SK-N-MC (cell line): Measurements from ENCODE around the gene ATF6B.
"Not testable (repeated sequence)": the region's sequence is repeated elsewhere in the genome, so short reads cannot be mapped to it uniquely, and the experiment has no call there.

Experiments
- DNase-seq: peaks from one replicate; pipeline ENCODE4 v3.0.0-alpha.2; 2011; ENCODE audit warnings: low read depth, low spot score
- H3K27ac ChIP-seq: fragments of 200-600 bp; sonication (generic); 2 replicates; pipeline ENCODE4 v1.5.1; 2016; ENCODE audit warnings: mixed run types
- H3K36me3 ChIP-seq: fragments of 200-600 bp; sonication (generic); 2 replicates; pipeline ENCODE4 v1.6.1; 2017; ENCODE audit warnings: antibody characterized with exemption, low read length, mixed read lengths; ENCODE audit not compliant: insufficient read depth
- H3K4me3 ChIP-seq: fragments of 200-600 bp; sonication (generic); 2 replicates; pipeline ENCODE4 v1.5.1; 2016
- H3K9ac ChIP-seq: fragments of 200-600 bp; sonication (generic); 2 replicates; pipeline ENCODE4 v1.8.0; 2017; ENCODE audit warnings: mixed run types, mixed read lengths; ENCODE audit not compliant: insufficient read length
- H3K9me3 ChIP-seq: fragments of 200-600 bp; sonication (generic); 2 replicates; pipeline ENCODE4 v1.6.1; 2017; ENCODE audit warnings: low read depth, mild to moderate bottlenecking, antibody characterized with exemption, low read length, moderate library complexity, mixed read lengths
- EZH2 ChIP-seq: fragments of 200-600 bp; sonication (generic); IDR thresholded peaks from one replicate; pipeline ENCODE4 v1.6.1; 2017; ENCODE audit warnings: antibody characterized with exemption
- FOXP2 ChIP-seq: optimal IDR thresholded peaks from 2 replicates; pipeline ENCODE3; 2011; ENCODE audit warnings: mild to moderate bottlenecking, moderate library complexity; ENCODE audit not compliant: insufficient read depth; ENCODE audit errors: extremely low read length, control extremely low read depth
- POLR2AphosphoS5 ChIP-seq: IDR thresholded peaks from 2 replicates; pipeline ENCODE4 v1.6.1; 2012; ENCODE audit warnings: mild to moderate bottlenecking, low read depth, low read length, borderline replicate concordance

Gene ATF6B

DNA sequence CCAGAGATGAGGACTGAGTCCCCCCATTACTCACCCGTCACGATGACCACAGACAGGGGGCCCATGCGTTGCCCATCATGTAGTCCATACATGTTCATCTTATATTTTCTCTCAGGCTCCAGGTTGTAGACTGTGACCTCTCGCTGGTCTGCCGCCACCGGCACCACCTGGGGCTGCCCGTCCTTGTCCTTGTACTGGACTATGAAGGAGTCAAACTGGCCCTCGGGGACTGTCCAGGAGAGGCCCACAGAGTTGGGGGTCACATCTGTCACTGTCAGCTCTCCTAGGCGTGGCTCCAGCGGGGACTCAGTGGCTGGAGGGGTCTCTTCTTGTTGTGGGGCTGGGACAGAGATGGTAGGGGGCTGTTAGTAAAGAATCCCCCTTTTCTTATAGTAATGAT lies 54.4 kb downstream of the ATF6B start:
- H3K36me3 ChIP-seq = no peaks in the 10 kb centered on the region
- no peak for DNase-seq
- no peak overlapping the region for H3K27ac ChIP-seq
- TF ChIP-seq FOXP2 (no peak), EZH2 (no peak)
- H3K9me3 ChIP-seq = no peaks in the 10 kb centered on the region
- H3K4me3 ChIP-seq = no peak overlapping the region
- no peak overlapping the region for H3K9ac ChIP-seq

- no peaks in the 10 kb centered on the region for H3K9me3 ChIP-seq
- TF ChIP-seq FOXP2 (no peak), EZH2 (no peak), POLR2AphosphoS5 (no peak)
- no peak for DNase-seq
- H3K27ac ChIP-seq = no peak overlapping the region
- H3K36me3 ChIP-seq = no peaks in the 10 kb centered on the region
- H3K9ac ChIP-seq = no peak overlapping the region
- no peak overlapping the region for H3K4me3 ChIP-seq
These were observed 54.9 kb downstream of the ATF6B start for GRCh38 chr6:32073101-32073500.

DNA sequence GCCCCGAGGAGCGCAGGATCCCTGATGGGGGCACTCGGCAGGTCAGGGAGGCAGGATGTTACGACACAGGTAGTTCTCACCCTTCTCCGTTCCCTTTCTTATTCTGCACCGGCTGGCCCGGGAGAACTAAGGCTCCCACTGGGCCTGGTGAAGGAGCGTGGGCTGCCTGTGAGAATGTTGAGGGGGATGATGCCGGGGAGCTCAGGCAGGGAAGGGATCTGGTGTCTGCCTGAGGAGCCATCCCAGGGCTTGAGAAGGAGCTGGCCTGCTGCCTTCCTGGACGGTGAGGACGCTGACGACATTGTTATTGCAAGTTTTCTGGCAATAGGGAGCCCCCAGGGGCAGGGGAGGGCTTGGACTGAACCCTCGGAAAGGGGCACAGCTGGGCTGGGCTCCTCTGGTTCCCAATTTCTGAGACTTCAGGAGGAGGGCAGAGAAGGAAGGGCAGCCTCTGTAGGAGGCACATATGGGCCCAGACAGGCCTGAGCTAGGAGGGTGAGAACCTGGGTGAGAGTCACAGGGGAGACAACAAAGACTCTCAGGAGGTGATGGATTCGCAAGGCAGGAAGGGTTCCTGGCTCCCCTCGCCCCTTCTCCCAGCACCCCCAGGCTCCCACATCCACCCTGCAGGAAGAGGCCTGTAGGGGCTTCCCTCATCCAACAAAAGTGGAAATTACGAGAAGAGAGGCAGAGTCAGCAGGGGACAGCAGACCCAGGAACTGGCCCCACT lies 57.1 kb downstream of the ATF6B start:
- no peaks in the 10 kb centered on the region for H3K9me3 ChIP-seq
- no peak overlapping the region for H3K9ac ChIP-seq

DNA sequence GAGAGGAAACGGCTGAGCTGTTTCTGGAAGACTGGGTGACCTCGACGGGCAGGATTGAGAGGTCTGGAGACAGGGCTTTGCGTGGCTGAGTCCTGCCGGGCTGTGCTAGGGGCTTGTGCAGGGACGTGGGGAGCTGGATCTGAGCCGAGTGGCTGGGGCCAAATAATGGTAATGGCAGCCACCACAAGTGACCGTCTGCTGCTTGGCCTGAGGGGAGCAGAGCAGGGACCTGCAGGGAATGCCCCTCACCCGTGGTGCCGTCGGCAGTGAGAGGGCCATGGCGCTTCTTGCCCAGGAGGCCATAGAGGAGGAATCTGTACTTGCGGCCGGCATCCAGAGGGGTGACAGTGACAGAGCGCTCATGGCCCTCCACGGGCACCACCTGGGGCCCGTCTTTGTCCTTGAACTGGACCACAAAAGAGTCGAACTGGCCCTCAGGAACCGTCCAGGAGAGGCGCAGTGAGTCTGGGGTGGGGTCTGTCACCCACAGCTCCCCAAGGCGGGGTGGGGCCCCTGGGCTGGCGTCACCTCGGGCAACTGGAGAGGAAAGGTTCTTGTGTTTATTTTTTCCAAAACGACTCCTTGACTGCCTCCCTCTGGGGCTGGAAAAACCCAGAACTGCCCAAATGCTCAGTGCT lies 58.0 kb downstream of the ATF6B start:
- Histone ChIP-seq H3K4me3 (no peak overlapping the region), H3K9ac (no peak overlapping the region), H3K9me3 (no peaks in the 10 kb centered on the region), H3K36me3 (no peaks in the 10 kb centered on the region), H3K27ac (no peak overlapping the region)
- no peak for DNase-seq
- no peak for TF ChIP-seq POLR2AphosphoS5
- TF ChIP-seq FOXP2 = no peak
- TF ChIP-seq EZH2 = no peak

More for the DNA sequence above, 57.1 kb downstream of the ATF6B start:
- Histone ChIP-seq H3K27ac (no peak overlapping the region), H3K4me3 (no peak overlapping the region), H3K36me3 (no peaks in the 10 kb centered on the region)
- DNase-seq = no peak
- TF ChIP-seq FOXP2 = no peak
- no peak for TF ChIP-seq POLR2AphosphoS5
- TF ChIP-seq EZH2 = no peak

DNA sequence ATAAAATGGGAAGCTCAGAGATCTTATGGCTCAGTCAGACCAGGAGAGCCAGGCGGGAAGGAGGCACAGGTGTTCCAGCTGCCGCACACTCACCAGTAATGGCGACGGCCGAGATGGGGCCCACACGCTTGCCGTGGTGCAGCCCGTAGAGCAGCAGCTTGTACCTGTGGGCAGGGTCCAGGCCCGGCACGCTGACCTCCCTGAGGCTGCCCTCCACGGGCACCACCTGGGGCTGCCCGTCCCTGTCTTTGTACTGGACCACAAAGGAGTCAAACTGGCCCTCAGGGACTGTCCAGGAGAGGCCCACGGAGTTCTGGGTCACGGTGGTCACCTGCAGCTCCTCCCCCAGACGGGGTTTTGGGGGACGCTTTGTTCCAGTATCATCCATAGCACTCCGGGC lies 58.6 kb downstream of the ATF6B start:
- no peaks in the 10 kb centered on the region for H3K36me3 ChIP-seq
- no peak overlapping the region for H3K27ac ChIP-seq
- TF ChIP-seq EZH2 (no peak), FOXP2 (no peak), POLR2AphosphoS5 (no peak)
- H3K9ac ChIP-seq = no peak overlapping the region
- H3K9me3 ChIP-seq = no peaks in the 10 kb centered on the region
- no peak overlapping the region for H3K4me3 ChIP-seq
- no peak for DNase-seq

DNA sequence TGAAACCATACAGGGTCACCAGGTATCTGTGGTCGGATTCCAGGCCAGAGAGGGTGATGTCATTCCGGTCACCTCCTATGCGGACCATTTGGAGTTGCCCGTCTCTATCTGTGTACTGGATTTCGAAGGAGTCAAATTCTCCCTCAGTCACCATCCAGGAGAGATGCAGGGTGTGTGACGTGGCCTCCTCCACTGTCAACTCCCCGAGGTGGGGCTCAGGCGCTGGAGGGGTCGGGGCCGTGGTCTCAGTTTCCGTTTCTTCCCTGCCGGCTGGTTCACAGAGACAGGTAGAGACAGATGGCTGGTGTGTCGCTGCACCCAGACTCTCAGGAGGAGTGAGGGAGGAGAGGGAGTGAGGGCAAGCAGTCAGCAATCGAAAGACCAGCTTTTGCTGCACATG lies 59.2 kb downstream of the ATF6B start:
- Histone ChIP-seq H3K27ac (no peak overlapping the region), H3K9ac (no peak overlapping the region), H3K36me3 (no peaks in the 10 kb centered on the region), H3K4me3 (no peak overlapping the region), H3K9me3 (no peaks in the 10 kb centered on the region)
- TF ChIP-seq FOXP2 (no peak), POLR2AphosphoS5 (no peak), EZH2 (no peak)
- no peak for DNase-seq

- H3K9me3 ChIP-seq, DNase-seq, H3K27ac ChIP-seq, H3K9ac ChIP-seq, H3K4me3 ChIP-seq, H3K36me3 ChIP-seq: not testable (repeated sequence)
These were observed 59.7 kb downstream of the ATF6B start for GRCh38 chr6:32068315-32068714.

DNA sequence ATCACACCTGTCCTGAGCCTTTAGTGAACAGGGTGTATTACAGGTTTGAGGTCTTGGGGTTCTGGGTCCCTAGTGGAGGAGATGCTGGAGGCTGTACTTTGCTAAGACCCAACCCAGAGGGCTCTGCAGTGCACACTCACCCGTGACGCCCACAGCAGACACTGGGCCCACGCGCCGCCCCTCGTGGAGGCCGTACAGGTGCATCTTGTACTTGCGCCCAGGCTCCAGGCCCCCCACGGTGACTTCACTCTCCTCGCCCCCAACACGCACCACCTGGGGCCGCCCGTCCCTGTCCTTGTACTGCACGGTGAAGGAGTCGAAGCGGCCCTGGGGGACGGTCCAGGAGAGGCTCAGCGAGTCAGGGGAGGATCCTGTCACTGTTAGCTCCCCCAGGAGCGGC lies 60.5 kb downstream of the ATF6B start:
- H3K27ac ChIP-seq, H3K4me3 ChIP-seq, H3K36me3 ChIP-seq, DNase-seq, H3K9me3 ChIP-seq, H3K9ac ChIP-seq: not testable (repeated sequence)
